NCI-H460 (cell line): ENCODE measurements around the gene CDCA4. TPM values are rescaled to one million over a fixed set of nuclear protein-coding genes. Genes with fewer than 3 reads are reported as not detected.
"Not testable (repeated sequence)": the region's sequence is repeated elsewhere in the genome, so short reads cannot be mapped to it uniquely, and the experiment has no call there.

Experiments used
- DNase-seq: peaks from one replicate; pipeline ENCODE4 v3.0.0-alpha.2; 2016; ENCODE audit warnings: low read depth; ENCODE audit errors: extremely low read depth
- polyA plus RNA-seq: library from polyadenylated mRNA; depleted of rRNA; stranded (reverse); fragments of >200 nt; gene quantifications from 2 replicates; pipeline ENCODE4 v1.2.3, GENCODE V29; 2014; cell fraction: nucleus; rRNA removed
- total RNA-seq: library from RNA; depleted of rRNA; stranded (reverse); fragments of >200 nt; shearing (Covaris generic); gene quantifications from 2 replicates; pipeline ENCODE4 v1.2.3, GENCODE V29; 2014; rRNA removed

The CDCA4 gene
- 56.1 and 64.5 TPM in 2 replicates for total RNA-seq
- 88.3 and 96.6 TPM in 2 replicates for polyA plus RNA-seq

- DNase-seq: peak; percentile 94
Observed at GRCh38 chr14:105020815-105021655, at the start of gene CDCA4. CDCA4 (minus strand) TSS chr14:105021083; CDS start chr14:105011929, 9,154 bp downstream.

- DNase-seq: no peak
Observed at GRCh38 chr14:105069871-105070759, 49.2 kb upstream of the CDCA4 start.

GRCh38 chr14:105069522-105069870 is 48.6 kb upstream of the CDCA4 start:
- no peak for DNase-seq

- no peak for DNase-seq
Observed at GRCh38 chr14:105068818-105069217, 47.9 kb upstream of the CDCA4 start.

- no peak for DNase-seq
Observed at GRCh38 chr14:105067969-105068301, 47.1 kb upstream of the CDCA4 start.

GRCh38 chr14:105067140-105067968 is 46.5 kb upstream of the CDCA4 start:
- DNase-seq: no peak

- DNase-seq: no peak
Observed at GRCh38 chr14:105066240-105067071, 45.6 kb upstream of the CDCA4 start.

- DNase-seq: no peak
Observed at GRCh38 chr14:105065280-105066228, 44.7 kb upstream of the CDCA4 start, which contains the start of gene GPR132. GPR132 (minus strand) TSS chr14:105065430; CDS start chr14:105055420, 10,010 bp downstream.

- no peak for DNase-seq
Observed at GRCh38 chr14:105064721-105065143, 43.8 kb upstream of the CDCA4 start.

- no peak for DNase-seq
Observed at GRCh38 chr14:105064001-105064400, 43.1 kb upstream of the CDCA4 start.

- not testable (repeated sequence) for DNase-seq
Observed at GRCh38 chr14:105063506-105063905, 42.6 kb upstream of the CDCA4 start.

- DNase-seq: no peak
Observed at GRCh38 chr14:105063056-105063455, 42.2 kb upstream of the CDCA4 start.

GRCh38 chr14:105062048-105062433 is 41.2 kb upstream of the CDCA4 start:
- no peak for DNase-seq

GRCh38 chr14:105061428-105062047 is 40.7 kb upstream of the CDCA4 start:
- no peak for DNase-seq

- DNase-seq: no peak
Observed at GRCh38 chr14:105060751-105061427, 40.0 kb upstream of the CDCA4 start.

GRCh38 chr14:105059925-105060565 is 39.2 kb upstream of the CDCA4 start:
- no peak for DNase-seq
